ENCODE measurements around the gene DHRS9.

DNA sequence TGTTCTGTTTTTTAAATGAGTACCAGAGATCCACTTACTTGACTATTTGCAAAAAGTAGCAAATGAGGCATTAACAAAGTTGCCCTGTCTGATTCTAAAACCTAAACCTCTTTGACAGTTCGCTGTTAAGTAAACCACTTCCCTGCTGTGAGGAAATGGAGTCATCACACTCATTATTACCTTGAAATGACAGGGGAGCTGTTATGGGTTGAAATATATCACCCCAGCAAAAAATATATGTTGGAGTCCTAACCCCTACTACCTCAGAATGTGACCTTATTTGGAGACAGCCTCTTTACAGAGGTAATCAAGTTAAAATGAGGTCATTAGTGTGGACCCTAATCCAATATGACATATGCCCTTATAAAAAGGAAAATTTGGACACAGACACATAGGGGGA lies 36.1 kb downstream of the DHRS9 start:
- no peak for TF ChIP-seq CTCF (IDR thresholded peaks at IDR 0.05 in 8 of 11, conservative IDR thresholded peaks at IDR 0.05 in 3 of 11)
- no peak for TF ChIP-seq POLR2AphosphoS5 (IDR thresholded peaks at IDR 0.05)
- no peak for TF ChIP-seq POLR2A (IDR thresholded peaks at IDR 0.05)
